Fibroblast of the aortic adventitia (primary cell): ENCODE results near the gene DOP1B. TPM values are rescaled to one million over a fixed set of nuclear protein-coding genes. Genes with fewer than 3 reads are reported as not detected.

Experiments
- DNase-seq: peaks from one replicate; pipeline ENCODE4 v3.0.0-alpha.2; 2010; ENCODE audit warnings: low read depth
- H3K4me3 ChIP-seq: 2 replicates; pipeline ENCODE4 v1.5.1; 2011; ENCODE audit warnings: low read depth, mild to moderate bottlenecking, control low read depth, low read length, moderate library complexity
- total RNA-seq: library from RNA; depleted of rRNA; stranded (reverse); fragments of >200 nt; gene quantifications from 2 replicates; pipeline ENCODE4 v1.2.3, GENCODE V29; 2012; ENCODE audit warnings: low replicate concordance
- TF ChIP-seq, protein P1 (sequence below): IDR thresholded peaks from 2 replicates; pipeline ENCODE4 v1.5.1; 2011; ENCODE audit warnings: mild to moderate bottlenecking, low read length, control low read depth, inconsistent platforms; ENCODE audit not compliant: insufficient read depth

The DOP1B gene
- total RNA-seq, 1 donor: 25.8 TPM

DNA sequence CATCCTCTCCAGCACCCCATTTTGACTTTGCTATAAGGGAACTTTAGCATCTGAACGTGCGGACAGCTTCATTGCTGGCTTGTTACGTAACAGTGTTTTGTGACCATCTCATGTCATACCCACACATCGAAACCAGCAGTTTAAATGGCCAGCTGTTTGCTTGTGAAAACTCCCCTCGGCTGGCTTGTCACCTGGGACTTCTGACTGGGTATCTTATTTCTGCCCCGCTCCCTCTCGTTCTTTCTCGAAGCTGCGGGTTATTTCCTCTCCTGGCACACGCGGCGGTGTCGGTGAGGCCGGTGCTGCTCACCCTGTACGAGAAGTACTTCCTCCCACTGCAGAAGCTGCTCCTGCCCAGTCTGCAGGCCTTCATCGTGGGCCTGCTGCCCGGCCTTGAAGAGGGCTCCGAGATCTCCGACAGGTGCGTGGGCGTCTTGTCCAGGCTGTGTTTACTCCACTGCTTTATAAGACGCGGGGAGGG is 43.5 kb downstream of the DOP1B start:
- TF ChIP-seq, protein P1, sequence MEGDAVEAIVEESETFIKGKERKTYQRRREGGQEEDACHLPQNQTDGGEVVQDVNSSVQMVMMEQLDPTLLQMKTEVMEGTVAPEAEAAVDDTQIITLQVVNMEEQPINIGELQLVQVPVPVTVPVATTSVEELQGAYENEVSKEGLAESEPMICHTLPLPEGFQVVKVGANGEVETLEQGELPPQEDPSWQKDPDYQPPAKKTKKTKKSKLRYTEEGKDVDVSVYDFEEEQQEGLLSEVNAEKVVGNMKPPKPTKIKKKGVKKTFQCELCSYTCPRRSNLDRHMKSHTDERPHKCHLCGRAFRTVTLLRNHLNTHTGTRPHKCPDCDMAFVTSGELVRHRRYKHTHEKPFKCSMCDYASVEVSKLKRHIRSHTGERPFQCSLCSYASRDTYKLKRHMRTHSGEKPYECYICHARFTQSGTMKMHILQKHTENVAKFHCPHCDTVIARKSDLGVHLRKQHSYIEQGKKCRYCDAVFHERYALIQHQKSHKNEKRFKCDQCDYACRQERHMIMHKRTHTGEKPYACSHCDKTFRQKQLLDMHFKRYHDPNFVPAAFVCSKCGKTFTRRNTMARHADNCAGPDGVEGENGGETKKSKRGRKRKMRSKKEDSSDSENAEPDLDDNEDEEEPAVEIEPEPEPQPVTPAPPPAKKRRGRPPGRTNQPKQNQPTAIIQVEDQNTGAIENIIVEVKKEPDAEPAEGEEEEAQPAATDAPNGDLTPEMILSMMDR: no peak
- no peak overlapping the region for H3K4me3 ChIP-seq
- DNase-seq: no peak

DNA sequence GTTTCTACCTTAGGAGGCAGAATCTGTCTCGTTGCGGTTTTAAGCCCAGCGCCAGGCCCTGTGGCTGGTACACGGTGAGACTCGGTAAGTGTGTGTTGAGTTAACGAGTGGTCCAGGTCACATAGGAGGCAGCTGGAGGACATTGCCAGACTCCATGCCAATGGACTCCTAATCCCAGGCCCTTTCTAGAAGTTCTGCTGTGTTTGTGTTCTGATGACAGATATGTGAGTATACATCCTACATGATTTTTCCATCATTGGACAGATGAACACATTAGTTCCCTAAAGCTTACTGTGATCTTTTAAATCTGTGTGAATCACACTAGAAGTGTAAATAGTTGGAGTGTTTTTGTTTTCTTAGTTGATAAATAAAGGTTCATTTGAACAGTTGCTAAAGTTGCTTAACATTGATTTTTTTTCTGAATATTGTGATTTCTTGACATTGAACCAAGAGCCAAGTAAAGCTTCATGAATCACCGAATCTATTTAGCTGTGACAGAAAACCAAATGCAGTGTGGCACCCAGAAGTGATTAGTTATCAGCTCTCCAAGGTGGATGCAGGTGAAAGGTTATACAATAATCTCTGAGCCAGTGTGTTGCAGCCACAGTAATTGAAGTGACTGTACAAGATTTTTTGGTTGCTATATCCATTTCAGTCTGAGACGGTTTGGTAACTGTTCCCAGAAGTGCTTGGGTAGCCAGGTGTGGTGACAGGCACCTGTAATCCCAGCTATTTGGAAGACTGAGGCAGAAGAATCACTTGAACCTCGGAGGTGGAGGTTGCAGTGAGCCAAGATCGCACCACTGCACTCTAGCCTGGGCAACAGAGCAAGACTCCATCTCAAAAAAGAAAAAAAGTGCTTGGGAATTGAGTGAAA is 46.3 kb downstream of the DOP1B start:
- DNase-seq: no peak
- TF ChIP-seq, protein P1: no peak
- H3K4me3 ChIP-seq: no peak overlapping the region

DNA sequence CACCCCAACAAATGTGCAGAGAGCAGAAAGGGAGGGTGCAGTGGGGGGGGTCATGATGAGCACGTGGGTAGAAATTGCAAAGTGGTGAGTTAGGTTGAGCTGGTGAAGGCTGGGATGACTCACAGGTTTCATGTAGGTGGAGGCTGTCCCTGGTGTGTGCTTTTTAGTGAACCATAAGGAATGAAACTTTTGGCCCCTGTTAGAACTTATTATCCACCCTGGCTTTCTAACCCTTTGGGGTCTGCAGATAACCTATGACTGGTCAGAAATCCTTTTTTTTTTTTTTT is 46.9 kb downstream of the DOP1B start:
- no peak overlapping the region for H3K4me3 ChIP-seq
- TF ChIP-seq, protein P1: no peak
- DNase-seq: peak; percentile 78

DNA sequence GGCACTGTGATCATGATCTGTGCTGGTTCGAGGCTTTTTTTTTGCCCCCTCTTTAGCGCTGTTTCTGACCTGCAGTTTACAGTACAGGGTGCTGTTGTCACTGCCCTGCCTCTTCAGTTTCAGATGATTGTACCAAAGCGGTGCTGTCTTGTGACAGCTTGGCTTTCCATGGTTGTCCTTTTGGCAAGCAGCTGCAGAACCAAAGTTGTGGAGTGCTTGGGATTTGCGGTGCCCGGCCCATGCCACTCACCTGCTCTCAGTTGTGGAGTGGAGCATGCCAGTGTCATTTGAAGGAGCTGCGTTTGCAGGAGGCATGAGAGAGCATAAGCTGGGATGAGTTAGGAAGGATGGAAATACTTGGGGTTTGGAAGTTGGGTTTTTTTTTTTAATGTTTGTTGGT is 48.4 kb downstream of the DOP1B start:
- no peak overlapping the region for H3K4me3 ChIP-seq
- TF ChIP-seq, protein P1: no peak
- no peak for DNase-seq

DNA sequence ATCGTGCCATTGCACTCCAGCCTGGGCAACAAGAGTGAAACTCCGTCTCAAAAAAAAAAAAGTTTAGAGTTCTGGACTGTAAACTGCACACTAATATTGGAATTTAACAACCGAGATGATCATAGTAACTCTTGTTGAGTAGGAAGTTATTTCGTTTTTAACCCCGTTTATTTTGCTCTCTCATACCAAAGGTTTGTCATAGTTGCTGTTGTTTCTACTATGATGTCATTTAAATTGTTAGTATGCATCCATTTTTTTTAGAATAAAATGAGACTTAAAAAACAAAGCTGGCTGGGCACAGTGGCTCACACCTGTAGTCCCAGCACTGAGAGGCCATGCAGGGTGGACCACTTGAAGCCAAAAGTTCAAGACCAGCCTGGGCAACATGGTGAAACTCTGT is 49.3 kb downstream of the DOP1B start:
- no peak overlapping the region for H3K4me3 ChIP-seq
- no peak for DNase-seq
- TF ChIP-seq, protein P1: no peak

Other genes with a start within 250 kb of the DOP1B start
- gene SETD4, start 96.3 kb upstream of the DOP1B start, total RNA-seq: 21.4 and 22.8 TPM in 2 replicates
- gene CBR1, start 86.8 kb upstream of the DOP1B start, total RNA-seq: 82.4 and 95.0 TPM in 2 replicates
- 27.9 and 29.4 TPM in 2 replicates for gene CBR3, start 21.7 kb upstream of the DOP1B start, total RNA-seq
- gene MORC3, start 163.4 kb downstream of the DOP1B start, total RNA-seq: 19.5 and 38.1 TPM in 2 replicates
- 0.49 and 7.8 TPM in 2 replicates for gene CHAF1B, start 228.6 kb downstream of the DOP1B start, total RNA-seq